ENCODE results near the gene WNT7B.

The WNT7B gene

GRCh38 chr22:45911601-45912271 is 65.2 kb downstream of the WNT7B start:
- ATAC-seq, result no peak
- TF ChIP-seq GLIS3 (CRISPR knock-in tag; IDR thresholded peaks at IDR 0.05) (no peak), CSDC2 (CRISPR knock-in tag; IDR thresholded peaks at IDR 0.05) (no peak), BACH2 (CRISPR knock-in tag; IDR thresholded peaks at IDR 0.05; ENCODE audit: borderline replicate concordance) (no peak), ARNTL (CRISPR knock-in tag; IDR thresholded peaks at IDR 0.05; ENCODE audit: borderline replicate concordance, low read depth) (no peak), RARB (CRISPR knock-in tag; IDR thresholded peaks at IDR 0.05) (no peak), ZNF8 (CRISPR knock-in tag; IDR thresholded peaks at IDR 0.05) (no peak), PPARA (CRISPR knock-in tag; IDR thresholded peaks at IDR 0.05; ENCODE audit: borderline replicate concordance) (no peak), TSHZ2 (CRISPR knock-in tag; IDR thresholded peaks at IDR 0.05) (no peak)
- TF ChIP-seq, protein P1, sequence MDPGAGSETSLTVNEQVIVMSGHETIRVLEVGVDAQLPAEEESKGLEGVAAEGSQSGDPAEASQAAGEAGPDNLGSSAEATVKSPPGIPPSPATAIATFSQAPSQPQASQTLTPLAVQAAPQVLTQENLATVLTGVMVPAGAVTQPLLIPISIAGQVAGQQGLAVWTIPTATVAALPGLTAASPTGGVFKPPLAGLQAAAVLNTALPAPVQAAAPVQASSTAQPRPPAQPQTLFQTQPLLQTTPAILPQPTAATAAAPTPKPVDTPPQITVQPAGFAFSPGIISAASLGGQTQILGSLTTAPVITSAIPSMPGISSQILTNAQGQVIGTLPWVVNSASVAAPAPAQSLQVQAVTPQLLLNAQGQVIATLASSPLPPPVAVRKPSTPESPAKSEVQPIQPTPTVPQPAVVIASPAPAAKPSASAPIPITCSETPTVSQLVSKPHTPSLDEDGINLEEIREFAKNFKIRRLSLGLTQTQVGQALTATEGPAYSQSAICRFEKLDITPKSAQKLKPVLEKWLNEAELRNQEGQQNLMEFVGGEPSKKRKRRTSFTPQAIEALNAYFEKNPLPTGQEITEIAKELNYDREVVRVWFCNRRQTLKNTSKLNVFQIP (CRISPR knock-in tag; IDR thresholded peaks at IDR 0.05; ENCODE audit: borderline replicate concordance, low read depth), result no peak

DNA sequence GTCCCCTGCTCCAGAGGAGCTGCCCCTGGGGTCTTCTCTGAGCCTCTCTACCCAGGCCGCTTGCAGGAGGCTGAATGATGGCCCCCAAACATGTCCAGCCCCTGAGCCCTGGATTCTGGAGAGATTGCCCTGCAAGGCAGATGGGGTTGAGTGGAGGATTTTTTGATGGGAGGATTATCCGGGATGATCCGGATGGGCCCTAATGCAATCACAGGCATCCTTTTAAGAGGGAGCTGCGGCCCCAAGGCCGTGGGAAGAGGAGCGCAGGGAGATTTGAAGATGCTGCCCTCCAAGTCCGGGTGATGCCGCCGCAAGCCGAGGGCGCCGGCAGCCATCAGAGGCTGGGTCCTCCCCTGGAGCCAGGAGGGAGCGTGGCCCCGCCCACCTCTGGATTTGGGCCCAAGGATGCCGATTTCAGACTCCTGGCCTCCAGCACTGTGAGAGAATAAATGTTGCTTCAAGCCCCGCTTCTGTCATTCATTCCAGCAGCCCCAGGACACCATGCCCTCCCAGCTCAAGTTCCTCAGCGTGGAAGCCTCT is 66.0 kb downstream of the WNT7B start:
- TF ChIP-seq BACH2 (CRISPR knock-in tag; IDR thresholded peaks at IDR 0.05; ENCODE audit: borderline replicate concordance) (no peak), CSRNP3 (CRISPR knock-in tag; IDR thresholded peaks at IDR 0.05) (no peak)
- TF ChIP-seq, protein P1 (CRISPR knock-in tag; IDR thresholded peaks at IDR 0.05; ENCODE audit: borderline replicate concordance, low read depth), result no peak
- no peak for ATAC-seq

DNA sequence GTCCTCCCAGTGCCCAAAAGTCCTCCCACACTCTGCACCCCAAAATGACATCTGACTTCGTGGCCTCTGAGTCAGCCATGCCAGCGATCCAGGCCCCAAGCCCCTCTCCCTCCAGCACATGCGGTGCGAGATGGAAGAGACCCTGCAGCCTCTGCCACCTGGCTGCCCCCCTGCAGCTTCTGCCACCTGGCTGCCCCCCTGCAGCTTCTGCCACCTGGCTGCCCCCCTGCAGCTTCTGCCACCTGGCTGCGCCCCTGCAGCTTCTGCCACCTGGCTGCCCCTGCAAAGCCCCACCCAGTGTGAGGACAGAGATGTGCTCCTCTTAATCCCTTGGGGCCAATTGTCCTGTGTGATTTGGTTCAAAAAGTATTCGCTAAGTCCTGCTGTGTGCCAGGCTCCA is 68.0 kb downstream of the WNT7B start:
- no peak for ATAC-seq

DNA sequence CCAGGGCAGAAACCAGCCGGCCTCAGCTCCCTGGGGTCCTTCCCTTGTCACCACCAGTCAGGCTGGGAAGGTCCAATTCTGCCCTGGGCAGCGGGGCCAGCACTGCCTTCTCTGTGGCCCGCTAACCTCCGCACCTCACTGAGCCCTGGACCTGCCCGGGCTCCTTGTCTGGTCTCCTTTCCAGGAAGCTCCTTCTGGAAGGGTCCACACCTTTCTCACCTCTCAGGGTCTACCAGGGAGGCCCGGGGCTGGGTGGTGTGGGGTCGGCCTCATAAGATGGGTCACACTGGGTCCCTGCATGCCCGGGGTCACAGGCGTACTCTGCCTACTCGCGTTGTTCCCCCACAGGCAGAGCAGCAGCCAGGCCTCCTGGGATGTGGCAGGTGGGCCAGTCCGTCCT is 69.0 kb downstream of the WNT7B start:
- TF ChIP-seq GLIS3 (CRISPR knock-in tag; IDR thresholded peaks at IDR 0.05) (no peak), PPARA (CRISPR knock-in tag; IDR thresholded peaks at IDR 0.05; ENCODE audit: borderline replicate concordance) (no peak)
- TF ChIP-seq, protein P2, sequence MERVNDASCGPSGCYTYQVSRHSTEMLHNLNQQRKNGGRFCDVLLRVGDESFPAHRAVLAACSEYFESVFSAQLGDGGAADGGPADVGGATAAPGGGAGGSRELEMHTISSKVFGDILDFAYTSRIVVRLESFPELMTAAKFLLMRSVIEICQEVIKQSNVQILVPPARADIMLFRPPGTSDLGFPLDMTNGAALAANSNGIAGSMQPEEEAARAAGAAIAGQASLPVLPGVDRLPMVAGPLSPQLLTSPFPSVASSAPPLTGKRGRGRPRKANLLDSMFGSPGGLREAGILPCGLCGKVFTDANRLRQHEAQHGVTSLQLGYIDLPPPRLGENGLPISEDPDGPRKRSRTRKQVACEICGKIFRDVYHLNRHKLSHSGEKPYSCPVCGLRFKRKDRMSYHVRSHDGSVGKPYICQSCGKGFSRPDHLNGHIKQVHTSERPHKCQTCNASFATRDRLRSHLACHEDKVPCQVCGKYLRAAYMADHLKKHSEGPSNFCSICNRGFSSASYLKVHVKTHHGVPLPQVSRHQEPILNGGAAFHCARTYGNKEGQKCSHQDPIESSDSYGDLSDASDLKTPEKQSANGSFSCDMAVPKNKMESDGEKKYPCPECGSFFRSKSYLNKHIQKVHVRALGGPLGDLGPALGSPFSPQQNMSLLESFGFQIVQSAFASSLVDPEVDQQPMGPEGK (CRISPR knock-in tag; IDR thresholded peaks at IDR 0.05; ENCODE audit: borderline replicate concordance), result no peak

More for the DNA sequence above, 68.0 kb downstream of the WNT7B start:
- no peak for TF ChIP-seq ZNF8 (CRISPR knock-in tag; IDR thresholded peaks at IDR 0.05)
- no peak for TF ChIP-seq TOX (CRISPR knock-in tag; IDR thresholded peaks at IDR 0.05; ENCODE audit: borderline replicate concordance)
- TF ChIP-seq ZFP30 (CRISPR knock-in tag; IDR thresholded peaks at IDR 0.05), result no peak
- no peak for TF ChIP-seq ZNF70 (CRISPR knock-in tag; IDR thresholded peaks at IDR 0.05)
- no peak for TF ChIP-seq GLIS3 (CRISPR knock-in tag; IDR thresholded peaks at IDR 0.05)
- TF ChIP-seq, protein P2 (CRISPR knock-in tag; IDR thresholded peaks at IDR 0.05; ENCODE audit: borderline replicate concordance), result no peak
- TF ChIP-seq ARNTL (CRISPR knock-in tag; IDR thresholded peaks at IDR 0.05; ENCODE audit: borderline replicate concordance, low read depth), result no peak
- TF ChIP-seq ISL1 (CRISPR knock-in tag; IDR thresholded peaks at IDR 0.05), result no peak
- no peak for TF ChIP-seq ZC3H10 (CRISPR knock-in tag; IDR thresholded peaks at IDR 0.05)

More for the DNA sequence above, 69.0 kb downstream of the WNT7B start:
- no peak for ATAC-seq
